H1 (cell line): ENCODE results near the gene ASIC2. TPM values are rescaled to one million over a fixed set of nuclear protein-coding genes. Genes with fewer than 3 reads are reported as not detected.

ENCODE experiments used
- CTCF ChIA-PET: fragments of 300-600 bp; sonication (Branson Sonifier 250); formaldehyde crosslinking; loops from one replicate; lab custom pipeline; 2021; ENCODE audit not compliant: partially characterized antibody; lab: Charles Lee
- POLR2A ChIA-PET: fragments of 300-600 bp; sonication (Branson Sonifier 250); formaldehyde crosslinking; loops from one replicate; lab custom pipeline; 2021; ENCODE audit warnings: inconsistent platforms; ENCODE audit not compliant: partially characterized antibody; lab: Charles Lee
- DNase-seq, 2 experiments: peaks; one replicate each; pipeline versions ENCODE4 v3.0.0 to v3.0.0-alpha.2; 2010 to 2022; ENCODE audit warnings: low spot score in 2 of 2, low read depth in 1 of 2, mixed read lengths in 1 of 2
- FAIRE-seq: peaks from 2 replicates; lab custom pipeline; 2011; peaks lifted over from hg19 to GRCh38; lab: Jason Lieb, UNC
- H2AFZ ChIP-seq: 2 replicates; pipeline ENCODE4 v1.8.1; 2012; ENCODE audit warnings: low read length, inconsistent platforms
- H2AK5ac ChIP-seq: 2 replicates; pipeline ENCODE4 v1.6.1; 2013; ENCODE audit warnings: low read depth, low read length
- H2BK120ac ChIP-seq: replicated peaks from 2 replicates; pipeline ENCODE3; 2013; ENCODE audit warnings: low read depth, low read length, inconsistent platforms
- H2BK12ac ChIP-seq: 2 replicates; pipeline ENCODE4 v1.6.1; 2013; ENCODE audit warnings: low read depth, low read length
- H2BK15ac ChIP-seq: 2 replicates; pipeline ENCODE4 v1.6.1; 2013; ENCODE audit warnings: low read length
- H2BK20ac ChIP-seq: 2 replicates; pipeline ENCODE4 v1.6.1; 2013; ENCODE audit warnings: low read length
- H2BK5ac ChIP-seq: 2 replicates; pipeline ENCODE4 v1.6.1; 2013; ENCODE audit warnings: low read depth, low read length
- H3K14ac ChIP-seq: 2 replicates; pipeline ENCODE4 v1.6.1; 2013; ENCODE audit warnings: inconsistent platforms; ENCODE audit not compliant: insufficient read length
- H3K18ac ChIP-seq: 2 replicates; pipeline ENCODE4 v1.6.1; 2013; ENCODE audit warnings: low read length; ENCODE audit errors: extremely low read depth
- H3K23ac ChIP-seq: 2 replicates; pipeline ENCODE4 v1.6.1; 2013; ENCODE audit warnings: inconsistent platforms; ENCODE audit not compliant: insufficient read length
- H3K23me2 ChIP-seq: 2 replicates; pipeline ENCODE4 v1.6.1; 2013; ENCODE audit warnings: low read depth, low read length
- H3K27ac ChIP-seq: 2 replicates; pipeline ENCODE4 v1.6.1; 2011; ENCODE audit warnings: low read depth, low read length, inconsistent platforms
- H3K27me3 ChIP-seq, 4 experiments: replicated peaks in 1 of 4; 1 replicate in 1 of 4; 2 replicates in 3 of 4; pipeline versions ENCODE4 v1.6.1 to v1.8.1; 2011 to 2013; ENCODE audit warnings: low read length in 3 of 4, mild to moderate bottlenecking in 3 of 4, inconsistent platforms in 2 of 4, mixed read lengths in 2 of 4, moderate library complexity in 1 of 4; ENCODE audit not compliant: control insufficient read depth in 3 of 4, insufficient read depth in 3 of 4; ENCODE audit errors: extremely low read depth in 1 of 4
- H3K36me3 ChIP-seq, 4 experiments: 2 replicates each; pipeline versions ENCODE4 v1.6.1 to v1.8.1; 2011 to 2013; ENCODE audit warnings: mild to moderate bottlenecking in 4 of 4, low read length in 3 of 4, moderate library complexity in 2 of 4, control low read depth in 1 of 4, inconsistent platforms in 1 of 4; ENCODE audit not compliant: insufficient read depth in 4 of 4, control insufficient read depth in 2 of 4
- H3K4ac ChIP-seq: replicated peaks from 2 replicates; pipeline ENCODE3; 2013; ENCODE audit warnings: low read length, low read depth, mixed read lengths, inconsistent platforms; ENCODE audit not compliant: insufficient read length
- H3K4me1 ChIP-seq, 4 experiments: replicated peaks in 1 of 4; 1 replicate in 1 of 4; 2 replicates in 3 of 4; pipeline versions ENCODE4 v1.6.1 to v1.8.1; 2011 to 2013; ENCODE audit warnings: low read length in 3 of 4, inconsistent platforms in 2 of 4, mixed read lengths in 1 of 4; ENCODE audit not compliant: insufficient read depth in 4 of 4, control insufficient read depth in 3 of 4
- H3K4me2 ChIP-seq, 2 experiments: 2 replicates each; pipeline versions ENCODE4 v1.6.1 to v1.8.1; 2011 to 2013; ENCODE audit warnings: low read depth in 2 of 2, low read length in 2 of 2, control low read depth in 1 of 2, inconsistent platforms in 1 of 2, mild to moderate bottlenecking in 1 of 2; ENCODE audit not compliant: insufficient read depth in 1 of 2
- H3K4me3 ChIP-seq, 4 experiments: fragments of 200-600, 300-600 bp in 1 of 4; sonication (generic), shearing (Covaris generic), sonication (Bioruptor Twin) in 1 of 4; 2 replicates each; pipeline versions ENCODE4 v1.5.1 to v1.8.1; 2011 to 2016; ENCODE audit warnings: low read length in 4 of 4, low read depth in 3 of 4, control low read depth in 2 of 4, inconsistent platforms in 2 of 4, mild to moderate bottlenecking in 2 of 4, mixed read lengths in 1 of 4, moderate library complexity in 1 of 4; ENCODE audit not compliant: insufficient read depth in 2 of 4; ENCODE audit errors: extremely low read depth in 1 of 4
- H3K56ac ChIP-seq: replicated peaks from 2 replicates; pipeline ENCODE3; 2013; ENCODE audit warnings: low read depth, mild to moderate bottlenecking, mixed read lengths, low read length, inconsistent platforms; ENCODE audit not compliant: insufficient read length
- H3K79me1 ChIP-seq: 2 replicates; pipeline ENCODE4 v1.6.1; 2013; ENCODE audit warnings: low read depth, low read length, control low read depth
- H3K79me2 ChIP-seq, 2 experiments: 2 replicates each; pipeline versions ENCODE4 v1.6.1 to v1.8.1; 2012 to 2013; ENCODE audit warnings: low read length in 2 of 2, mild to moderate bottlenecking in 2 of 2, inconsistent platforms in 1 of 2; ENCODE audit not compliant: insufficient read depth in 2 of 2, control insufficient read depth in 1 of 2
- H3K9ac ChIP-seq, 4 experiments: replicated peaks in 1 of 4; 1 replicate in 1 of 4; 2 replicates in 3 of 4; pipeline versions ENCODE4 v1.6.1 to v1.8.1; 2011 to 2013; ENCODE audit warnings: low read depth in 3 of 4, low read length in 3 of 4, control low read depth in 2 of 4, mild to moderate bottlenecking in 2 of 4, moderate library complexity in 2 of 4, inconsistent platforms in 1 of 4; ENCODE audit errors: extremely low read depth in 1 of 4
- H3K9me3 ChIP-seq, 2 experiments: 2 replicates each; pipeline versions ENCODE4 v1.6.1 to v1.8.1; 2012 to 2013; ENCODE audit warnings: mild to moderate bottlenecking in 2 of 2, moderate library complexity in 2 of 2, control low read depth in 1 of 2, inconsistent platforms in 1 of 2, low read depth in 1 of 2, low read length in 1 of 2, mixed read lengths in 1 of 2; ENCODE audit not compliant: insufficient read depth in 2 of 2
- H4K20me1 ChIP-seq, 2 experiments: replicated peaks in 1 of 2; 2 replicates each; pipeline versions ENCODE3 to v1.8.1; 2011 to 2013; ENCODE audit warnings: inconsistent platforms in 2 of 2, low read length in 2 of 2, mild to moderate bottlenecking in 1 of 2; ENCODE audit not compliant: insufficient read depth in 2 of 2, control insufficient read depth in 1 of 2
- H4K5ac ChIP-seq: 2 replicates; pipeline ENCODE4 v1.6.1; 2013; ENCODE audit warnings: low read length, low read depth, mixed read lengths, inconsistent platforms; ENCODE audit not compliant: insufficient read length
- H4K8ac ChIP-seq: 2 replicates; pipeline ENCODE4 v1.8.0; 2013; ENCODE audit warnings: mild to moderate bottlenecking, moderate library complexity, low read length, inconsistent platforms; ENCODE audit not compliant: insufficient read depth; ENCODE audit errors: extremely low read depth
- H4K91ac ChIP-seq: replicated peaks from 2 replicates; pipeline ENCODE3; 2013; ENCODE audit warnings: low read length, mixed read lengths, inconsistent platforms; ENCODE audit not compliant: insufficient read length
- CREB1 ChIP-seq: IDR thresholded peaks from 2 replicates; pipeline ENCODE4 v1.6.1; 2012; ENCODE audit warnings: inconsistent platforms
- EZH2 ChIP-seq: fragments of 200-600 bp; sonication (generic); IDR thresholded peaks from 2 replicates; pipeline ENCODE4 v1.7.1; 2012; ENCODE audit warnings: low read depth, mild to moderate bottlenecking, moderate library complexity, low read length, inconsistent platforms; ENCODE audit not compliant: severe bottlenecking
- GTF2F1 ChIP-seq: IDR thresholded peaks from 2 replicates; pipeline ENCODE4 v1.6.1; 2012; ENCODE audit warnings: low read depth, low read length, improper control_type of control experiment, borderline replicate concordance
- JUN ChIP-seq: IDR thresholded peaks from 2 replicates; pipeline ENCODE4 v1.6.1; 2011; ENCODE audit warnings: low read depth, mild to moderate bottlenecking, improper control_type of control experiment, low read length
- RBBP5 ChIP-seq: IDR thresholded peaks from 2 replicates; pipeline ENCODE4 v1.7.1; 2012; ENCODE audit warnings: low read depth, mild to moderate bottlenecking, inconsistent platforms, low read length, moderate library complexity, borderline replicate concordance
- SAP30 ChIP-seq: fragments of 300-600 bp; sonication (generic); IDR thresholded peaks from 2 replicates; pipeline ENCODE4 v1.7.1; 2012; ENCODE audit warnings: low read length, moderate library complexity, mild to moderate bottlenecking, inconsistent platforms; ENCODE audit not compliant: insufficient read depth, insufficient replicate concordance
- SP1 ChIP-seq: IDR thresholded peaks from 2 replicates; pipeline ENCODE4 v1.6.1; 2011; ENCODE audit warnings: low read depth, low read length
- ZNF274 ChIP-seq: IDR thresholded peaks from 2 replicates; pipeline ENCODE4 v1.7.0; 2012; ENCODE audit warnings: low read length, borderline replicate concordance; ENCODE audit errors: extremely low read depth
- WGBS, 2 experiments: shearing (Covaris generic) in 1 of 2; methylation state at CpG; one replicate each; pipeline versions ENCODE4 v1.1.6 to v1.1.7; 2013 to 2015; ENCODE audit warnings: low lambda C conversion rate in 2 of 2, mixed read lengths in 2 of 2, inconsistent platforms in 1 of 2, low coverage in 1 of 2, missing lambda C conversion rate in 1 of 2; ENCODE audit not compliant: insufficient replicate concordance in 2 of 2, insufficient coverage in 1 of 2, insufficient read length in 1 of 2; ENCODE audit errors: extremely low coverage in 1 of 2, missing lambda C conversion rate in 1 of 2; 5-methylcytosine and 5-hydroxymethylcytosine counted together
- polyA plus RNA-seq, 7 experiments: library from polyadenylated mRNA; depleted of rRNA in 3 of 7; stranded (reverse) in 5 of 7; unstranded in 2 of 7; fragments of >200 nt in 5 of 7; fragments of 200-250 nt in 2 of 7; gene quantifications; 1 replicate in 5 of 7; 2 replicates in 1 of 7; 4 replicates in 1 of 7; pipeline versions ENCODE4 v1.2.1 to v1.2.3, GENCODE V29; 2011 to 2013; ENCODE audit warnings: missing spikeins in 2 of 7, mixed read lengths in 2 of 7
- total RNA-seq: library from RNA; stranded (reverse); fragmentation: NEBNext Ultra II Directional; extraction: Animal tissue kit (Norgen Biotek cat#: 25700); gene quantifications from 2 replicates; pipeline ENCODE4 v1.2.1, GENCODE V29; 2021
- TF ChIP-seq, protein P1 (sequence below), 3 experiments: IDR thresholded peaks; 1 replicate in 2 of 3; 2 replicates in 1 of 3; pipeline versions ENCODE4 v1.5.1 to v1.6.1; 2011; ENCODE audit warnings: low read length in 3 of 3, mild to moderate bottlenecking in 3 of 3, inconsistent platforms in 2 of 3, low read depth in 1 of 3, moderate library complexity in 1 of 3; ENCODE audit not compliant: insufficient read depth in 1 of 3; ENCODE audit errors: control extremely low read depth in 1 of 3

ASIC2 gene
- total and polyA plus RNA-seq, 2 of the 8 experiments (the other 6 are each of a cell fraction or from before 2014, with no cell fraction given), result 0.86 to 1.2 TPM

DNA sequence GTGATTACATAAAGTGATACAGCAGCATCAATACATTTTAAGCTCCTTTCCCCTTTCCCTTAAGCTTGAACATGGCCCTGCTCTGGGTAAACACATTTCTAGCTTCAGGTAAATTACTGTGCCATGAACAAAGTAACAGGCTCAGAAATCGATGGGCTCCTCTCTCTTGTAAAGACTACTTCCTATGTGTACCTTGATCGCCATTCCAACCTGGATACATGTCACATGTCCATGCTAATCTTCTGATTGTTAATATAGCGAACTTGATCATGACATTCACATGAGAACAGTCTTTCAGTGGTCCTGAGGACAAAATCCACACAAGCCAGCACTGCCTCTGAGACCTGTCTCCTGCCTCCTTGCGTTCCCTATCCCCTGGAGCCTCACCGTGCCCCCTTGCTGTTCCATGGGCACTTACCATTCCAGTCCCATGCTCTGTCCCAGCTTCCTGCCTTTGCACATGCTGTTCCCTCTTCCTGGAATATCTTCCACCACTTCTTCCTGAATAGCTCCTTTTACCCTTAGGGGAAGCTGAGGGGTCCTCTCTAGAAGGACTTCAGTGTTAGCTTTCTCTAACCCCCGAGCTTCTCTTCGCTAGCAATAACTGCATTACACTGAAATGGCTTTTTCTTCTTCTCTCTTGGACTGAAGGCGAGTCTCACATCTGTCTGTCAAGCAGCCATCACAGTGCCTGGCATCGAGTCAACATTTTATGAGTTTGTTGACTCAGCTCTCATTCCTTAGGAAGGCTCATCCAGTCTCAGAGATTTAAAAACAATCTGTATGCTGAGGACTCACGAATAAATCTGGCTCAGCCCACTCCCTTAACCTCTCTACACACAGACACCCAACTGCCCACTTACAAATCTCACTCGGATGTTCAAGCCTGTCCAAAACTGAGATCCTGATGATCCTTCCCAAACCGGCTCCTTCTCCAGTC lies 93.3 kb downstream of the ASIC2 start:
- Histone ChIP-seq H3K9me3 (no peaks in the 10 kb centered on the region), H4K5ac (no peak overlapping the region), H3K23me2 (no peaks in the 10 kb centered on the region), H2BK5ac (no peak overlapping the region), H2BK20ac (no peak overlapping the region), H3K18ac (no peak overlapping the region), H4K91ac (no peak overlapping the region), H3K27me3 (peaks cover 3 to 32% (median 22%) of the 10 kb centered on the region in 4 experiments), H3K4me3 (no peak overlapping the region), H4K20me1 (peaks cover 0 to 1% of the 10 kb centered on the region in 2 experiments), H3K4me1 (no peaks in the 10 kb centered on the region), H3K4me2 (no peak overlapping the region), H2BK120ac (no peak overlapping the region), H3K14ac (no peak overlapping the region), H3K4ac (no peak overlapping the region), H3K36me3 (no peaks in the 10 kb centered on the region), H3K23ac (no peak overlapping the region), H2AFZ (no peak overlapping the region), H3K56ac (no peak overlapping the region), H4K8ac (no peak overlapping the region), H3K79me1 (no peaks in the 10 kb centered on the region), H2BK15ac (no peak overlapping the region), H2BK12ac (no peak overlapping the region), H3K27ac (no peak overlapping the region), H3K79me2 (no peaks in the 10 kb centered on the region), H2AK5ac (no peak overlapping the region), H3K9ac (no peak overlapping the region)
- FAIRE-seq (no peak), DNase-seq (no peak)
- CTCF ChIA-PET, result interaction anchor here (0.9 to 3.7 kb wide), 12 partner anchors 9 to 306 kb away, joined by 3 to 27 read pairs (median 4); partner anchors contain the start of gene ASIC2
- POLR2A ChIA-PET, result no interaction called here
- WGBS, 2 experiments, result 89% methylated on average over 12 of the region's 12 CpGs; no CpG with 5 or more reads in 1 of the 2 experiments
- TF ChIP-seq, protein P1, sequence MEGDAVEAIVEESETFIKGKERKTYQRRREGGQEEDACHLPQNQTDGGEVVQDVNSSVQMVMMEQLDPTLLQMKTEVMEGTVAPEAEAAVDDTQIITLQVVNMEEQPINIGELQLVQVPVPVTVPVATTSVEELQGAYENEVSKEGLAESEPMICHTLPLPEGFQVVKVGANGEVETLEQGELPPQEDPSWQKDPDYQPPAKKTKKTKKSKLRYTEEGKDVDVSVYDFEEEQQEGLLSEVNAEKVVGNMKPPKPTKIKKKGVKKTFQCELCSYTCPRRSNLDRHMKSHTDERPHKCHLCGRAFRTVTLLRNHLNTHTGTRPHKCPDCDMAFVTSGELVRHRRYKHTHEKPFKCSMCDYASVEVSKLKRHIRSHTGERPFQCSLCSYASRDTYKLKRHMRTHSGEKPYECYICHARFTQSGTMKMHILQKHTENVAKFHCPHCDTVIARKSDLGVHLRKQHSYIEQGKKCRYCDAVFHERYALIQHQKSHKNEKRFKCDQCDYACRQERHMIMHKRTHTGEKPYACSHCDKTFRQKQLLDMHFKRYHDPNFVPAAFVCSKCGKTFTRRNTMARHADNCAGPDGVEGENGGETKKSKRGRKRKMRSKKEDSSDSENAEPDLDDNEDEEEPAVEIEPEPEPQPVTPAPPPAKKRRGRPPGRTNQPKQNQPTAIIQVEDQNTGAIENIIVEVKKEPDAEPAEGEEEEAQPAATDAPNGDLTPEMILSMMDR (IDR thresholded peaks at IDR 0.05; ENCODE audit: control extremely low read depth in 1 of 3, insufficient read depth in 1 of 3, low read depth in 1 of 3, low read length in 3 of 3), result no peak
- TF ChIP-seq CREB1 (no peak), SP1 (no peak), SAP30 (no peak), ZNF274 (no peak), JUN (no peak), EZH2 (no peak), RBBP5 (no peak), GTF2F1 (no peak)
